ENCODE results near the gene ITPA.
A peak's percentile ranks its signal among the peaks of the same experiment; 100 is the strongest.
"Not testable (repeated sequence)": the region's sequence is repeated elsewhere in the genome, so short reads cannot be mapped to it uniquely, and the experiment has no call there.

The ITPA gene

GRCh38 chr20:3173610-3174441 is 35.5 kb upstream of the ITPA start:
- no peak for FAIRE-seq

GRCh38 chr20:3174442-3175261 is 34.6 kb upstream of the ITPA start:
- FAIRE-seq = peak; percentile 74

GRCh38 chr20:3175270-3175669 is 34.0 kb upstream of the ITPA start:
- no peak for FAIRE-seq

GRCh38 chr20:3177746-3178485 is 31.4 kb upstream of the ITPA start:
- FAIRE-seq = no peak

- FAIRE-seq = no peak
Measured at GRCh38 chr20:3180319-3180718, 29.0 kb upstream of the ITPA start.

- no peak for FAIRE-seq
Measured at GRCh38 chr20:3181270-3181669, 28.0 kb upstream of the ITPA start.

- not testable (repeated sequence) for FAIRE-seq
Measured at GRCh38 chr20:3182429-3182828, 26.9 kb upstream of the ITPA start.

GRCh38 chr20:3183896-3184612 is 25.2 kb upstream of the ITPA start:
- no peak for FAIRE-seq

GRCh38 chr20:3187861-3188260 is 21.4 kb upstream of the ITPA start:
- not testable (repeated sequence) for FAIRE-seq

- no peak for FAIRE-seq
Measured at GRCh38 chr20:3188823-3189413, 20.4 kb upstream of the ITPA start.

- FAIRE-seq = no peak
Measured at GRCh38 chr20:3189561-3190131, 19.7 kb upstream of the ITPA start.

- FAIRE-seq = no peak
Measured at GRCh38 chr20:3190681-3191111, 18.6 kb upstream of the ITPA start.

GRCh38 chr20:3192226-3193015 is 16.9 kb upstream of the ITPA start:
- FAIRE-seq = no peak

- FAIRE-seq = no peak
Measured at GRCh38 chr20:3193806-3194616, 15.3 kb upstream of the ITPA start.

- no peak for FAIRE-seq
Measured at GRCh38 chr20:3194617-3195280, 14.5 kb upstream of the ITPA start.

GRCh38 chr20:3195590-3196237 is 13.6 kb upstream of the ITPA start:
- no peak for FAIRE-seq

- FAIRE-seq = no peak
Measured at GRCh38 chr20:3199206-3199605, 10.1 kb upstream of the ITPA start.

- no peak for FAIRE-seq
Measured at GRCh38 chr20:3199976-3200755, 9.1 kb upstream of the ITPA start.

All from G401.6 (cell line).